H1 (cell line): Measurements from ENCODE around the gene CEP41. TPM values are rescaled to one million over a fixed set of nuclear protein-coding genes. Genes with fewer than 3 reads are reported as not detected.

Experiments
- CTCF ChIA-PET: fragments of 300-600 bp; sonication (Branson Sonifier 250); formaldehyde crosslinking; loops from one replicate; lab custom pipeline; 2021; ENCODE audit not compliant: partially characterized antibody; lab: Charles Lee
- POLR2A ChIA-PET: fragments of 300-600 bp; sonication (Branson Sonifier 250); formaldehyde crosslinking; loops from one replicate; lab custom pipeline; 2021; ENCODE audit warnings: inconsistent platforms; ENCODE audit not compliant: partially characterized antibody; lab: Charles Lee
- DNase-seq, 2 experiments: peaks; one replicate each; pipeline versions ENCODE4 v3.0.0 to v3.0.0-alpha.2; 2010 to 2022; ENCODE audit warnings: low spot score in 2 of 2, low read depth in 1 of 2, mixed read lengths in 1 of 2
- FAIRE-seq: peaks from 2 replicates; lab custom pipeline; 2011; peaks lifted over from hg19 to GRCh38; lab: Jason Lieb, UNC
- H2AFZ ChIP-seq: 2 replicates; pipeline ENCODE4 v1.8.1; 2012; ENCODE audit warnings: low read length, inconsistent platforms
- H2AK5ac ChIP-seq: 2 replicates; pipeline ENCODE4 v1.6.1; 2013; ENCODE audit warnings: low read depth, low read length
- H2BK120ac ChIP-seq: replicated peaks from 2 replicates; pipeline ENCODE3; 2013; ENCODE audit warnings: low read depth, low read length, inconsistent platforms
- H2BK12ac ChIP-seq: 2 replicates; pipeline ENCODE4 v1.6.1; 2013; ENCODE audit warnings: low read depth, low read length
- H2BK15ac ChIP-seq: 2 replicates; pipeline ENCODE4 v1.6.1; 2013; ENCODE audit warnings: low read length
- H2BK20ac ChIP-seq: 2 replicates; pipeline ENCODE4 v1.6.1; 2013; ENCODE audit warnings: low read length
- H2BK5ac ChIP-seq: 2 replicates; pipeline ENCODE4 v1.6.1; 2013; ENCODE audit warnings: low read depth, low read length
- H3K14ac ChIP-seq: 2 replicates; pipeline ENCODE4 v1.6.1; 2013; ENCODE audit warnings: inconsistent platforms; ENCODE audit not compliant: insufficient read length
- H3K18ac ChIP-seq: 2 replicates; pipeline ENCODE4 v1.6.1; 2013; ENCODE audit warnings: low read length; ENCODE audit errors: extremely low read depth
- H3K23ac ChIP-seq: 2 replicates; pipeline ENCODE4 v1.6.1; 2013; ENCODE audit warnings: inconsistent platforms; ENCODE audit not compliant: insufficient read length
- H3K23me2 ChIP-seq: 2 replicates; pipeline ENCODE4 v1.6.1; 2013; ENCODE audit warnings: low read depth, low read length
- H3K27ac ChIP-seq: 2 replicates; pipeline ENCODE4 v1.6.1; 2011; ENCODE audit warnings: low read depth, low read length, inconsistent platforms
- H3K27me3 ChIP-seq, 4 experiments: replicated peaks in 1 of 4; 1 replicate in 1 of 4; 2 replicates in 3 of 4; pipeline versions ENCODE4 v1.6.1 to v1.8.1; 2011 to 2013; ENCODE audit warnings: low read length in 3 of 4, mild to moderate bottlenecking in 3 of 4, inconsistent platforms in 2 of 4, mixed read lengths in 2 of 4, moderate library complexity in 1 of 4; ENCODE audit not compliant: control insufficient read depth in 3 of 4, insufficient read depth in 3 of 4; ENCODE audit errors: extremely low read depth in 1 of 4
- H3K36me3 ChIP-seq, 4 experiments: 2 replicates each; pipeline versions ENCODE4 v1.6.1 to v1.8.1; 2011 to 2013; ENCODE audit warnings: mild to moderate bottlenecking in 4 of 4, low read length in 3 of 4, moderate library complexity in 2 of 4, control low read depth in 1 of 4, inconsistent platforms in 1 of 4; ENCODE audit not compliant: insufficient read depth in 4 of 4, control insufficient read depth in 2 of 4
- H3K4ac ChIP-seq: replicated peaks from 2 replicates; pipeline ENCODE3; 2013; ENCODE audit warnings: low read length, low read depth, mixed read lengths, inconsistent platforms; ENCODE audit not compliant: insufficient read length
- H3K4me1 ChIP-seq, 4 experiments: replicated peaks in 1 of 4; 1 replicate in 1 of 4; 2 replicates in 3 of 4; pipeline versions ENCODE4 v1.6.1 to v1.8.1; 2011 to 2013; ENCODE audit warnings: low read length in 3 of 4, inconsistent platforms in 2 of 4, mixed read lengths in 1 of 4; ENCODE audit not compliant: insufficient read depth in 4 of 4, control insufficient read depth in 3 of 4
- H3K4me2 ChIP-seq, 2 experiments: 2 replicates each; pipeline versions ENCODE4 v1.6.1 to v1.8.1; 2011 to 2013; ENCODE audit warnings: low read depth in 2 of 2, low read length in 2 of 2, control low read depth in 1 of 2, inconsistent platforms in 1 of 2, mild to moderate bottlenecking in 1 of 2; ENCODE audit not compliant: insufficient read depth in 1 of 2
- H3K4me3 ChIP-seq, 4 experiments: fragments of 200-600, 300-600 bp in 1 of 4; sonication (generic), shearing (Covaris generic), sonication (Bioruptor Twin) in 1 of 4; 2 replicates each; pipeline versions ENCODE4 v1.5.1 to v1.8.1; 2011 to 2016; ENCODE audit warnings: low read length in 4 of 4, low read depth in 3 of 4, control low read depth in 2 of 4, inconsistent platforms in 2 of 4, mild to moderate bottlenecking in 2 of 4, mixed read lengths in 1 of 4, moderate library complexity in 1 of 4; ENCODE audit not compliant: insufficient read depth in 2 of 4; ENCODE audit errors: extremely low read depth in 1 of 4
- H3K56ac ChIP-seq: replicated peaks from 2 replicates; pipeline ENCODE3; 2013; ENCODE audit warnings: low read depth, mild to moderate bottlenecking, mixed read lengths, low read length, inconsistent platforms; ENCODE audit not compliant: insufficient read length
- H3K79me1 ChIP-seq: 2 replicates; pipeline ENCODE4 v1.6.1; 2013; ENCODE audit warnings: low read depth, low read length, control low read depth
- H3K79me2 ChIP-seq, 2 experiments: 2 replicates each; pipeline versions ENCODE4 v1.6.1 to v1.8.1; 2012 to 2013; ENCODE audit warnings: low read length in 2 of 2, mild to moderate bottlenecking in 2 of 2, inconsistent platforms in 1 of 2; ENCODE audit not compliant: insufficient read depth in 2 of 2, control insufficient read depth in 1 of 2
- H3K9ac ChIP-seq, 4 experiments: replicated peaks in 1 of 4; 1 replicate in 1 of 4; 2 replicates in 3 of 4; pipeline versions ENCODE4 v1.6.1 to v1.8.1; 2011 to 2013; ENCODE audit warnings: low read depth in 3 of 4, low read length in 3 of 4, control low read depth in 2 of 4, mild to moderate bottlenecking in 2 of 4, moderate library complexity in 2 of 4, inconsistent platforms in 1 of 4; ENCODE audit errors: extremely low read depth in 1 of 4
- H3K9me3 ChIP-seq, 2 experiments: 2 replicates each; pipeline versions ENCODE4 v1.6.1 to v1.8.1; 2012 to 2013; ENCODE audit warnings: mild to moderate bottlenecking in 2 of 2, moderate library complexity in 2 of 2, control low read depth in 1 of 2, inconsistent platforms in 1 of 2, low read depth in 1 of 2, low read length in 1 of 2, mixed read lengths in 1 of 2; ENCODE audit not compliant: insufficient read depth in 2 of 2
- H4K20me1 ChIP-seq, 2 experiments: replicated peaks in 1 of 2; 2 replicates each; pipeline versions ENCODE3 to v1.8.1; 2011 to 2013; ENCODE audit warnings: inconsistent platforms in 2 of 2, low read length in 2 of 2, mild to moderate bottlenecking in 1 of 2; ENCODE audit not compliant: insufficient read depth in 2 of 2, control insufficient read depth in 1 of 2
- H4K5ac ChIP-seq: 2 replicates; pipeline ENCODE4 v1.6.1; 2013; ENCODE audit warnings: low read length, low read depth, mixed read lengths, inconsistent platforms; ENCODE audit not compliant: insufficient read length
- H4K8ac ChIP-seq: 2 replicates; pipeline ENCODE4 v1.8.0; 2013; ENCODE audit warnings: mild to moderate bottlenecking, moderate library complexity, low read length, inconsistent platforms; ENCODE audit not compliant: insufficient read depth; ENCODE audit errors: extremely low read depth
- H4K91ac ChIP-seq: replicated peaks from 2 replicates; pipeline ENCODE3; 2013; ENCODE audit warnings: low read length, mixed read lengths, inconsistent platforms; ENCODE audit not compliant: insufficient read length
- ATF3 ChIP-seq: IDR thresholded peaks from 2 replicates; pipeline ENCODE4 v1.6.1; 2011; ENCODE audit warnings: low read depth, mild to moderate bottlenecking, low read length; ENCODE audit not compliant: insufficient read depth
- CHD1 ChIP-seq: IDR thresholded peaks from 2 replicates; pipeline ENCODE4 v1.6.1; 2012; ENCODE audit warnings: low read depth, low read length, improper control_type of control experiment
- EZH2 ChIP-seq: fragments of 200-600 bp; sonication (generic); IDR thresholded peaks from 2 replicates; pipeline ENCODE4 v1.7.1; 2012; ENCODE audit warnings: low read depth, mild to moderate bottlenecking, moderate library complexity, low read length, inconsistent platforms; ENCODE audit not compliant: severe bottlenecking
- FOSL1 ChIP-seq: IDR thresholded peaks from 2 replicates; pipeline ENCODE4 v1.6.1; 2011; ENCODE audit warnings: mild to moderate bottlenecking, low read depth, low read length, moderate library complexity; ENCODE audit not compliant: insufficient read depth
- HDAC2 ChIP-seq, 2 experiments: fragments of 300-600 bp in 1 of 2; sonication (generic) in 1 of 2; IDR thresholded peaks; 2 replicates each; pipeline ENCODE4 v1.6.1; 2011 to 2012; ENCODE audit warnings: low read depth in 2 of 2, low read length in 2 of 2, mild to moderate bottlenecking in 2 of 2, moderate library complexity in 2 of 2, borderline replicate concordance in 1 of 2, inconsistent platforms in 1 of 2
- KDM1A ChIP-seq: fragments of 200-600, 300-600 bp; sonication (generic); IDR thresholded peaks from 2 replicates; pipeline ENCODE4 v1.7.1; 2016; ENCODE audit warnings: mild to moderate bottlenecking, low read length, borderline replicate concordance
- MAX ChIP-seq: IDR thresholded peaks from 2 replicates; pipeline ENCODE4 v1.6.1; 2012; ENCODE audit warnings: inconsistent platforms
- RXRA ChIP-seq: IDR thresholded peaks from 2 replicates; pipeline ENCODE4 v1.6.1; 2011; ENCODE audit warnings: low read depth, mild to moderate bottlenecking, low read length, moderate library complexity; ENCODE audit not compliant: insufficient read depth
- SAP30 ChIP-seq: fragments of 300-600 bp; sonication (generic); IDR thresholded peaks from 2 replicates; pipeline ENCODE4 v1.7.1; 2012; ENCODE audit warnings: low read length, moderate library complexity, mild to moderate bottlenecking, inconsistent platforms; ENCODE audit not compliant: insufficient read depth, insufficient replicate concordance
- SIN3A ChIP-seq, 2 experiments: IDR thresholded peaks in 1 of 2; conservative IDR thresholded peaks in 1 of 2; 2 replicates each; pipeline ENCODE4 v1.6.1; 2011 to 2012; ENCODE audit warnings: low read length in 2 of 2, improper control_type of control experiment in 1 of 2, low read depth in 1 of 2, mild to moderate bottlenecking in 1 of 2
- SP4 ChIP-seq: IDR thresholded peaks from 2 replicates; pipeline ENCODE4 v1.6.1; 2012; ENCODE audit warnings: low read length, inconsistent platforms
- TEAD4 ChIP-seq: IDR thresholded peaks from 2 replicates; pipeline ENCODE4 v1.6.1; 2012; ENCODE audit warnings: low read depth, low read length, inconsistent platforms, mixed read lengths
- WGBS, 2 experiments: shearing (Covaris generic) in 1 of 2; methylation state at CpG; one replicate each; pipeline versions ENCODE4 v1.1.6 to v1.1.7; 2013 to 2015; ENCODE audit warnings: low lambda C conversion rate in 2 of 2, mixed read lengths in 2 of 2, inconsistent platforms in 1 of 2, low coverage in 1 of 2, missing lambda C conversion rate in 1 of 2; ENCODE audit not compliant: insufficient replicate concordance in 2 of 2, insufficient coverage in 1 of 2, insufficient read length in 1 of 2; ENCODE audit errors: extremely low coverage in 1 of 2, missing lambda C conversion rate in 1 of 2; 5-methylcytosine and 5-hydroxymethylcytosine counted together
- polyA plus RNA-seq, 7 experiments: library from polyadenylated mRNA; depleted of rRNA in 3 of 7; stranded (reverse) in 5 of 7; unstranded in 2 of 7; fragments of >200 nt in 5 of 7; fragments of 200-250 nt in 2 of 7; gene quantifications; 1 replicate in 5 of 7; 2 replicates in 1 of 7; 4 replicates in 1 of 7; pipeline versions ENCODE4 v1.2.1 to v1.2.3, GENCODE V29; 2011 to 2013; ENCODE audit warnings: missing spikeins in 2 of 7, mixed read lengths in 2 of 7
- total RNA-seq: library from RNA; stranded (reverse); fragmentation: NEBNext Ultra II Directional; extraction: Animal tissue kit (Norgen Biotek cat#: 25700); gene quantifications from 2 replicates; pipeline ENCODE4 v1.2.1, GENCODE V29; 2021

CEP41 gene
- total and polyA plus RNA-seq, 2 of the 8 experiments (the other 6 are each of a cell fraction or from before 2014, with no cell fraction given): 9.3 to 12.8 TPM

GRCh38 chr7:130358471-130358870, 82.3 kb downstream of the CEP41 start:
- WGBS, 2 experiments: 87% methylated on average over 4 of the region's 4 CpGs; no CpG with 5 or more reads in 1 of the 2 experiments
- TF ChIP-seq SAP30: no peak
- TF ChIP-seq KDM1A: no peak
- no peak for TF ChIP-seq SIN3A (conservative IDR thresholded peaks at IDR 0.05 in 1 of 2, IDR thresholded peaks at IDR 0.05 in 1 of 2; ENCODE audit: low read depth in 1 of 2, low read length in 2 of 2)
- no peak for TF ChIP-seq MAX
- TF ChIP-seq HDAC2 (IDR thresholded peaks at IDR 0.05; ENCODE audit: borderline replicate concordance in 1 of 2, low read depth in 2 of 2, low read length in 2 of 2): no peak
- TF ChIP-seq ATF3: no peak
- TF ChIP-seq SP4: no peak
- TF ChIP-seq RXRA: no peak
- TF ChIP-seq FOSL1: no peak
- no peak for TF ChIP-seq EZH2
- no peak for TF ChIP-seq CHD1
- no peak for TF ChIP-seq TEAD4

More at GRCh38 chr7:130358471-130358870, 82.3 kb downstream of the CEP41 start:
- H3K4me3 ChIP-seq: no peak overlapping the region
- FAIRE-seq: no peak
- H3K23me2 ChIP-seq: no peaks in the 10 kb centered on the region
- H2AK5ac ChIP-seq: no peak overlapping the region
- no peaks in the 10 kb centered on the region for H3K79me1 ChIP-seq
- H2BK5ac ChIP-seq: no peak overlapping the region
- no peaks in the 10 kb centered on the region for H3K79me2 ChIP-seq
- no peak overlapping the region for H2BK120ac ChIP-seq
- no peak overlapping the region for H2AFZ ChIP-seq
- no peak overlapping the region for H4K91ac ChIP-seq
- 0 out of 4 replicates have a peak, but pooled peaks cover 0 to 6% of the 10 kb centered on the region in 2 experiments for H3K9me3 ChIP-seq
- no peak overlapping the region for H4K8ac ChIP-seq
- ChIA-PET CTCF (interaction anchor here (1.1 to 1.3 kb wide), 3 partner anchors 12 to 81 kb away, joined by 3 to 4 read pairs (median 3); no protein-coding TSS in a partner anchor), POLR2A (interaction anchor here (1.1 kb wide), 1 partner anchor 9 kb away, joined by 3 read pairs; no protein-coding TSS in a partner anchor)
- no peaks in the 10 kb centered on the region for H3K27me3 ChIP-seq
- peaks cover 5 to 11% (median 10%) of the 10 kb centered on the region in 4 experiments for H3K4me1 ChIP-seq
- no peak overlapping the region for H3K56ac ChIP-seq
- no peak overlapping the region for H3K23ac ChIP-seq
- H3K27ac ChIP-seq: no peak overlapping the region
- no peak overlapping the region for H3K4me2 ChIP-seq
- H3K9ac ChIP-seq: no peak overlapping the region
- no peak overlapping the region for H2BK20ac ChIP-seq
- no peaks in the 10 kb centered on the region for H4K20me1 ChIP-seq
- DNase-seq: no peak
- H3K4ac ChIP-seq: no peak overlapping the region
- H3K36me3 ChIP-seq: no peaks in the 10 kb centered on the region
- no peak overlapping the region for H4K5ac ChIP-seq
- no peak overlapping the region for H3K18ac ChIP-seq
- no peak overlapping the region; the same call in 1 of the 2 replicates for H2BK12ac ChIP-seq
- no peak overlapping the region for H3K14ac ChIP-seq
- peak overlapping the region; percentile 20; the same call in 1 of the 2 replicates for H2BK15ac ChIP-seq
